ENCODE data around the gene TMEM63B. TPM values are rescaled to one million over a fixed set of nuclear protein-coding genes. Genes with fewer than 3 reads are reported as not detected.

The TMEM63B gene
- total and polyA plus RNA-seq, 2 experiments from 2014 or later: 51.7 to 52.4 TPM

DNA sequence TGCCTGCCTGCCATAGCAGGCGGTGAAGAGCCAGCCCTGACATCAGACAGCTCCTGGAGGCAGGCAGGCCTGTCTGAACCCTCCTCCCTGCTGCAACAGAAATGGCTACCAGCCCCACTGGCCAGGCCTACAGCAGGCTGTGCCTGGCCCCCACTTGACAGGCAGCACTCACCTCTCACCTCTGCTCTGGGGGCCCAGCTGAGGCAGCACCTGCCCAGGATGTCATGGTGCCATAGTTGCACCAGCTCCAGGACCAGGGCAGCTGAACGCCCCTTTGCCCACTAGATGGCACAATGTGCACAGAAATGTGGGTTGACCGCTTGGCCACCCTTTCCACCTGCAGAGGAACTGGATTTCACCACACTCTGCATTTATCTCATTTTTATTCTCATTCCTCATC is 30.7 kb upstream of the TMEM63B start:
- Histone ChIP-seq H3K27ac (no peak overlapping the region), H3K4me3 (no peak overlapping the region), H3K4me1 (ENCODE audit: low read depth) (no peaks in the 10 kb centered on the region), H3K9me3 (ENCODE audit: low read depth) (no peaks in the 10 kb centered on the region), H3K36me3 (no peaks in the 10 kb centered on the region), H3K27me3 (no peaks in the 10 kb centered on the region)
- peak; percentile 74 to 84 for DNase-seq (ENCODE audit: low read depth in 1 of 2, low spot score in 1 of 2)
- TF ChIP-seq, protein P1, sequence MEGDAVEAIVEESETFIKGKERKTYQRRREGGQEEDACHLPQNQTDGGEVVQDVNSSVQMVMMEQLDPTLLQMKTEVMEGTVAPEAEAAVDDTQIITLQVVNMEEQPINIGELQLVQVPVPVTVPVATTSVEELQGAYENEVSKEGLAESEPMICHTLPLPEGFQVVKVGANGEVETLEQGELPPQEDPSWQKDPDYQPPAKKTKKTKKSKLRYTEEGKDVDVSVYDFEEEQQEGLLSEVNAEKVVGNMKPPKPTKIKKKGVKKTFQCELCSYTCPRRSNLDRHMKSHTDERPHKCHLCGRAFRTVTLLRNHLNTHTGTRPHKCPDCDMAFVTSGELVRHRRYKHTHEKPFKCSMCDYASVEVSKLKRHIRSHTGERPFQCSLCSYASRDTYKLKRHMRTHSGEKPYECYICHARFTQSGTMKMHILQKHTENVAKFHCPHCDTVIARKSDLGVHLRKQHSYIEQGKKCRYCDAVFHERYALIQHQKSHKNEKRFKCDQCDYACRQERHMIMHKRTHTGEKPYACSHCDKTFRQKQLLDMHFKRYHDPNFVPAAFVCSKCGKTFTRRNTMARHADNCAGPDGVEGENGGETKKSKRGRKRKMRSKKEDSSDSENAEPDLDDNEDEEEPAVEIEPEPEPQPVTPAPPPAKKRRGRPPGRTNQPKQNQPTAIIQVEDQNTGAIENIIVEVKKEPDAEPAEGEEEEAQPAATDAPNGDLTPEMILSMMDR (IDR thresholded peaks at IDR 0.05; ENCODE audit: low read depth, low read length): peak; percentile 71

DNA sequence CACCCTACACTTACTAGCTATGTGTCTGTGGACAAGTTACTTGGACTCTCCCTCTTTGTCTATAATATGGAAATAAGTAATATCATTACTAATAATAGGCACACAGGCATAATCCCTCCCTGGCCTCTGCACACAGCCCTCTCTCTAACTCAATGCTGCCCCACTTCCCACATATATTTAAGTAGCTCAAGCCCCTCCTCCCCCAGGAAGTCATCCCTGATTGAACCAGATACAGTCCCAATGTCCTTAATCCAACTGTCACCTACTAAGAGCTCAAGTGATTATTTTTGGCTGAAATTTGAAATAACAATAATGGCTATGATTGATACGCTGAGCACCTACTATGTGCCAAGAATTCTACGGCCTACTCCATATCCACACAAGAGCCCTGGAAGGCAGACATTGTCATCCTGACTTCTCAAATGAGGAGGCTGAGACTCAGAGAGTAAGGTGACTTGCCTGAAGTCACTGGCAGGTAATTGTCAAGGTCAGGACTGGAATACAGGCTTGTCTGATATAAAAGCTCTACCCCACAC is 29.5 kb upstream of the TMEM63B start:
- TF ChIP-seq, protein P1 (IDR thresholded peaks at IDR 0.05; ENCODE audit: low read depth, low read length): no peak
- H3K4me3 ChIP-seq: no peak overlapping the region
- H3K27ac ChIP-seq: no peak overlapping the region
- no peaks in the 10 kb centered on the region for H3K9me3 ChIP-seq (ENCODE audit: low read depth)
- no peak for DNase-seq (ENCODE audit: low read depth in 1 of 2, low spot score in 1 of 2)
- no peaks in the 10 kb centered on the region for H3K27me3 ChIP-seq
- H3K4me1 ChIP-seq (ENCODE audit: low read depth): no peaks in the 10 kb centered on the region
- no peaks in the 10 kb centered on the region for H3K36me3 ChIP-seq

DNA sequence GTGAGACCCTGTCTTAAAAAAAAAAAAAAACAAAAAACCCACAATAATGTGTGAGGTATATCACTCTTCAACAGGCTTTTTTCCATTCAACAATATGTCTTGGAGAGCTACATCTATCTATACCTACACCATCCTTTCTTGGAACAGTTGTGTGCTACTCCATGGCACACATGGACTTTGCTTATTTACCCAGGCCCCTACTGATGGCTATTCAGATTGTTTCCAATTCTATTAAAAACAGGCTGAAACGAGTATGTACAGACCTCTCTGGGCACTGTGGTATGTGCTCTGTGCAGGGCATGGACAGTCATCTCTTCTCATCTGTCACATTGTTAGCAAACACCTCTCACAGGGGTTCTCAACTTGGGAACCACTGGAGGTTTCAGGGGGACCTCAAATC is 28.2 kb upstream of the TMEM63B start:
- H3K4me3 ChIP-seq: no peak overlapping the region
- TF ChIP-seq, protein P1 (IDR thresholded peaks at IDR 0.05; ENCODE audit: low read depth, low read length): no peak
- no peaks in the 10 kb centered on the region for H3K27me3 ChIP-seq
- H3K27ac ChIP-seq: peak overlapping the region; percentile 29
- H3K4me1 ChIP-seq (ENCODE audit: low read depth): no peaks in the 10 kb centered on the region
- no peak for DNase-seq (ENCODE audit: low read depth in 1 of 2, low spot score in 1 of 2)
- no peaks in the 10 kb centered on the region for H3K9me3 ChIP-seq (ENCODE audit: low read depth)
- H3K36me3 ChIP-seq: no peaks in the 10 kb centered on the region

DNA sequence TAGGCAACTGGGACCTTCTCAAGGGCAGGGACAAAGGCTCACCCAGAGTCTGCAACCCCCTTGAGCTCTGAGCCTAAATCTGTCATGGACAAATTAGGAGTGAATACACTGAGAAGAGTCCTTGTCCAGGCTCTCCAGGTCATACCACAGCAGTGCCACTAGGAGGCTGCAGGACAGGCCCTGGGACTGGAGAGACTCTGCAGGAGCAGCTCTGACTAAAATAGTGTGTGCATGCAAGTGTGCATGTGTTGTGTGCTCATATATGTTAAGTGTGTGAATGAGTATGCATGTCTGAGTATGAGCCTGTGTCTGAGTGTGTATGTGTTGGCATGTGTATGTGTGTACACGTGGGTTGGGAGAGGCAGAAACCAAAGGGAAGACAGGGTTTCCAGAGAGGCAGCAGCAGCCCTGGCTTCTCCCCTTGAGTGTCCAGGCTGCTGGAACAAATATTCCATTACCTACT is 27.2 kb upstream of the TMEM63B start:
- Histone ChIP-seq H3K27me3 (no peaks in the 10 kb centered on the region), H3K9me3 (ENCODE audit: low read depth) (no peaks in the 10 kb centered on the region), H3K27ac (peak overlapping the region; percentile 79), H3K4me1 (ENCODE audit: low read depth) (no peaks in the 10 kb centered on the region), H3K4me3 (no peak overlapping the region), H3K36me3 (peaks cover 6% of the 10 kb centered on the region)
- DNase-seq (ENCODE audit: low read depth in 1 of 2, low spot score in 1 of 2): peak; percentile 40 to 66
- TF ChIP-seq, protein P1 (IDR thresholded peaks at IDR 0.05; ENCODE audit: low read depth, low read length): peak; percentile 68

DNA sequence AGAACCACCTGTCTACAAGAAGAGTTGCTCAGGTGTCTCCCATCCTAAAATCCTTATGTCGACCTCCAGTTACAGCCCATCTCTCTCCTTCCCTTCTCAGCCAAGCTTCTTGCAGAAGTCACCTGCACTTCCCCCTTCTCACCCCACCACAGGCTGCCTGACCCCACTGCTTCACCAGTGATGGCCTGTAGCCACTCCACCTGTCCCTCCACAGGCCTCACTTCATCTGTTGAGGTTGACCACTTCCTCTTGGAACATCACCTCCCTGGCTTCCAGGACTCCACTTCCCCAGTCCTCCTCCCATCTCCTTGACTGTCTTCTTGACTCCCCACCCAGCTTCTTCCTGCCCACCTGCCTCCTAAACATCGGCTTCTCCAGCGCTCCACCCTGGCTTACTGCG is 25.5 kb upstream of the TMEM63B start:
- TF ChIP-seq, protein P1 (IDR thresholded peaks at IDR 0.05; ENCODE audit: low read depth, low read length): no peak
- Histone ChIP-seq H3K4me3 (no peak overlapping the region), H3K4me1 (ENCODE audit: low read depth) (no peaks in the 10 kb centered on the region), H3K27ac (peak overlapping the region; percentile 79), H3K9me3 (ENCODE audit: low read depth) (no peaks in the 10 kb centered on the region), H3K36me3 (peaks cover 6% of the 10 kb centered on the region), H3K27me3 (no peaks in the 10 kb centered on the region)
- DNase-seq (ENCODE audit: low read depth in 1 of 2, low spot score in 1 of 2): no peak
